Gastrocnemius medialis (tissue), 4 donors: Measurements from ENCODE around the gene LBHD2.
"Not testable (repeated sequence)": the region's sequence is repeated elsewhere in the genome, so short reads cannot be mapped to it uniquely, and the experiment has no call there.

ENCODE experiments used
- CTCF ChIP-seq, 5 experiments: fragments of 450-650 bp in 3 of 5; fragments of 200-600 bp in 2 of 5; sonication (generic) in 2 of 5; IDR thresholded peaks in 4 of 5; conservative IDR thresholded peaks in 1 of 5; 1 replicate in 4 of 5; 2 replicates in 1 of 5; pipeline ENCODE4 v1.5.1; 2016 to 2019; ENCODE audit warnings: antibody characterized with exemption in 5 of 5, mild to moderate bottlenecking in 3 of 5, moderate library complexity in 3 of 5
- POLR2A ChIP-seq, 2 donors: fragments of 450-650 bp; IDR thresholded peaks; one replicate each; pipeline ENCODE4 v1.6.1; 2017; ENCODE audit warnings: antibody characterized with exemption in 2 of 2, mild to moderate bottlenecking in 2 of 2, moderate library complexity in 2 of 2

- not testable (repeated sequence) for TF ChIP-seq CTCF (IDR thresholded peaks at IDR 0.05 in 4 of 5, conservative IDR thresholded peaks at IDR 0.05 in 1 of 5); POLR2A (IDR thresholded peaks at IDR 0.05)
Measured at GRCh38 chr14:103047453-103047852, 36.6 kb upstream of the LBHD2 start.
